ENCODE results near the gene CEP120.
"Not testable (repeated sequence)": the region's sequence is repeated elsewhere in the genome, so short reads cannot be mapped to it uniquely, and the experiment has no call there.

Gene CEP120

GRCh38 chr5:123438244-123438643, 15.0 kb upstream of the CEP120 start:
- DNase-seq, result peak; percentile 20

GRCh38 chr5:123436201-123436600, 13.0 kb upstream of the CEP120 start:
- DNase-seq, result no peak

GRCh38 chr5:123434796-123435195, 11.6 kb upstream of the CEP120 start:
- no peak for DNase-seq

- no peak for DNase-seq
Measured at GRCh38 chr5:123433596-123433995, 10.4 kb upstream of the CEP120 start.

- not testable (repeated sequence) for DNase-seq
Measured at GRCh38 chr5:123430441-123430840, 7.2 kb upstream of the CEP120 start.

GRCh38 chr5:123429993-123430392, 6.8 kb upstream of the CEP120 start:
- peak; percentile 70 for DNase-seq

- DNase-seq, result no peak
Measured at GRCh38 chr5:123429221-123429954, 6.2 kb upstream of the CEP120 start.

GRCh38 chr5:123428521-123429220, 5.5 kb upstream of the CEP120 start:
- DNase-seq, result no peak

GRCh38 chr5:123427281-123427680, 4.1 kb upstream of the CEP120 start:
- no peak for DNase-seq

- no peak for DNase-seq
Measured at GRCh38 chr5:123425431-123425830, 2.2 kb upstream of the CEP120 start.

- peak; percentile 61 for DNase-seq
Measured at GRCh38 chr5:123422433-123423277, 548 bp downstream of the CEP120 start.

GRCh38 chr5:123421773-123422172, 1.4 kb downstream of the CEP120 start:
- DNase-seq, result no peak

GRCh38 chr5:123414974-123415373, 8.2 kb downstream of the CEP120 start:
- no peak for DNase-seq

GRCh38 chr5:123412206-123412605, 11.0 kb downstream of the CEP120 start:
- no peak for DNase-seq

GRCh38 chr5:123401999-123402398, 21.2 kb downstream of the CEP120 start:
- not testable (repeated sequence) for DNase-seq

- DNase-seq, result no peak
Measured at GRCh38 chr5:123401320-123401719, 21.9 kb downstream of the CEP120 start.

GRCh38 chr5:123400870-123401291, 22.3 kb downstream of the CEP120 start:
- not testable (repeated sequence) for DNase-seq

GRCh38 chr5:123398058-123398733, 25.0 kb downstream of the CEP120 start:
- DNase-seq, result no peak

GRCh38 chr5:123397538-123397937, 25.7 kb downstream of the CEP120 start:
- no peak for DNase-seq

GRCh38 chr5:123391009-123391408, 32.2 kb downstream of the CEP120 start:
- no peak for DNase-seq

- DNase-seq, result no peak
Measured at GRCh38 chr5:123389794-123390193, 33.4 kb downstream of the CEP120 start.

- DNase-seq, result no peak
Measured at GRCh38 chr5:123387313-123387712, 35.9 kb downstream of the CEP120 start.

- no peak for DNase-seq
Measured at GRCh38 chr5:123382252-123382651, 41.0 kb downstream of the CEP120 start.

All from DMS53 (cell line).